HG03280 (cell line): ENCODE data around the gene BTNL3.
A peak's percentile ranks its signal among the peaks of the same experiment; 100 is the strongest.
"Not testable (repeated sequence)": the region's sequence is repeated elsewhere in the genome, so short reads cannot be mapped to it uniquely, and the experiment has no call there.

ENCODE experiments used
- ATAC-seq: cut with Tn5 transposase; IDR thresholded peaks from one replicate; pipeline ENCODE4 v1.9.1; 2021; ENCODE audit warnings: mild to moderate bottlenecking, moderate library complexity; ENCODE audit not compliant: unreplicated experiment

BTNL3 gene

DNA sequence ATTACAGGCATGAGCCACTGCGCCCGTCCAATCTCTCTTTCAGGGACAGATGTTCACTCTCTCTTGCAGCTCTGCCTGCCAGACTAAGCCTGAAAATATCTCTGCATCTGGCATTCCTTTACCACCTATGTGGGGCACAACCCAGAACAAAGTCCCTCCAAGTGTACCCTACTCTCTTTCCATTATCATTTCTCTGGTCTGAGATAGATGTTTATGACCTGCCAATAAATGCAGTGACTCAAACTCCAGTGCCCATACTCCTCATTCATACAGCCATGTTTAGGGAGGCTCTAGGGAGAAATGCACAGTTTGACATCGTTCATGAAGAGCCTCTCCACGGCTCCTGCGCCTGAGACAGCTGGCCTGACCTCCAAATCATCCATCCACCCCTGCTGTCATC lies at the start of gene BTNL3:
TSS of gene BTNL3 (plus strand) at position 255 of the 400 bp plus-strand sequence. CDS start 183 bp downstream, outside the sequence.
- no peak for ATAC-seq

GRCh38 chr5:180950291-180950949 lies 38.2 kb upstream of the BTNL3 start:
- ATAC-seq, result no peak

DNA sequence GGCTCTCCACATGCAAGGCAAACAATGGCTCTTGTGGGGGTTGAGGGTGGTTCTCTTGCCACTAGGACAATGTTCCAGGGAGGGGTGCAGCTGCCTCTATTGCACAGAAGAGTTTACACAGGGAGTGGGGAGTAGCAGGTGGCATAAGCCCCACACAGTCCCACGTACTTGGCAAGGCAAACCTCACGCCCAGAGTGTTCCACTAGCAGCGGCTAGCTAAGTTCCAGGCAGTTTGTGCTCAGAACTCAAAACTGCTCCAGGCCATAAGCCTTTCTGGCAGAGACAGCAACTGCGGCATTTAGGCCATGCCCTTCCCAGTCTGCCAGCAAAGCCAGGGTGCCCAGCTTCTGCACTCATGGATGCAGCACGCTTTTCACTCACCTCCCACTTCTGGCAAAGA lies 29.0 kb upstream of the BTNL3 start:
- no peak for ATAC-seq

DNA sequence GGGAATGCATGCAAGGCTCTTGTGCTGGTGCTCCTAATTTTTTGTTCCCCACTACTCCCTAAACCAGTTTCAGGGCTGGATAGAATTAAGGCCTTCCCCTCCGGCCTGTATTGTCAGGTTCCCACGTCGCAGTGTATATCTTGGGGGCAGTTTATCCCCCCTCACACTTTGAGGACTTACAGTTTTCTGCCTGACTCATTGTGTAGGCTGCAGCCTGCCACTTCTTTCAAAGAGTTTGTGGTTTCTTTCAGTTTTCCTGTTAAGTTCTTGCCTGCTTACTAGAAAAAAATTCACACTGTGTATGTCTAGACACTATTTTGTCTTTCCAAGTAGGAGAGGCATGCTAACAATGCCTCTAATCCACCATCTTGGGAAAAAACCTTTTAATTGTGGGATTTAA lies 28.4 kb upstream of the BTNL3 start:
- ATAC-seq, result no peak

DNA sequence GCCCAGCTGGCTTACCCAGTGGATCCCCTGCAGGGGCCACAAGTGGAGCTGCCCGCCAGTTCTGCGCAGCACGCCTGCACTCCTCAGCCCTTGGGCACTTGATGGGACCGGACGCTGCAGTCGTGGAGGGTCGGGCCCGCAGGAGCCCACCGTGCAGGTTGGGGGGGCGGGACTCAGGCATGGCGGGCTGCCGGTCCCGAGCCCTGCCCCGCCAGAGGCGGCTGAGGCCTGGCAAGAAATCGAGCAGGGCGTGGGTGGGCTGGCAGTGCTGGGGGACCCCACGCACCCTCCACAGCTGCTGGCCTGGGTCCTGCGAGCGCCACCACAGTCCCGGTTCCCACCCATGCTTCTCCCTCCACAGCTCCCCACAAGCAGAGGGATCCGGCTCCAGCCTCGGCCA lies 19.2 kb upstream of the BTNL3 start:
- ATAC-seq, result no peak

- no peak for ATAC-seq
Measured at GRCh38 chr5:180970336-180970735, 18.3 kb upstream of the BTNL3 start.

DNA sequence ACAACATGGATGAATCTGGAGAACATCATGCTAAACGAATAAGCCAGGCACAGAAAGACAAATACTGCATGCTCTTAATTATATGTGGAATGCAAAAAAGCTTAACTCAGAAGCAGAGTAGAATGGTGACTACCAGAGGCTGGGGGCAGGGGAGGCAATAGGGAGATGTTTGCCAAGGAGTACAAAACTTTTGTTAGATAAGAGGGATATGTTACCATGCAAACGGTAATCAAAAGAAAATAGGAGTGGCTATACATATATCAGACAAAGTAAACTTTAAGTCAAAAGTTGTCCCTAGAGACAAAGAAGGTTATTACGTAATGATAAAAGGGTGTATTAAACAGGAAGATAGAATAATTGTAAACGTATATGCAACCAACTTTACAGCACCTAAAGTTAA lies 17.8 kb upstream of the BTNL3 start:
- no peak for ATAC-seq

- peak; percentile 11 for ATAC-seq
Measured at GRCh38 chr5:180974612-180975315, 13.9 kb upstream of the BTNL3 start.

DNA sequence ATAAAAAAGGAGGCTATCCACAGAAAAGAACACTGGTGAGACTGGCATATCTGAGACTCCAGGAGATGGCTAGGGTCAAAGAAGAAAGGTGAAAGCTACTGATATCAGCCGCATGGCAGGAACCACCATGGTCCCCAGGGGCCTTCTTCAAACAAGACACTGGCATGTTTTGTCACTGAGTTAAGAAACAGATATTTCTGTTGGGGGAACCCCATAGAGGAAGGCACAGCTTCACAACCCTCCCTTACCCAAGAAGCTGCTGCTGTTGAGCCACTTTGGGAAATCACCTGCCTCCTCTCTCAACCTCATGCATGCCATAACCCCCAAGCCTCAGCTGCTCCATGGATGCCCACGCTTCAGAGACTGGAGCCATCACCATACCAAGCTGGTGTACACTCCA lies 13.3 kb upstream of the BTNL3 start:
- ATAC-seq, result peak; percentile 86

- no peak for ATAC-seq
Measured at GRCh38 chr5:180976518-180976917, 12.1 kb upstream of the BTNL3 start.

- ATAC-seq, result no peak
Measured at GRCh38 chr5:180977852-180978251, 10.8 kb upstream of the BTNL3 start.

GRCh38 chr5:180982008-180982741 lies 6.5 kb upstream of the BTNL3 start:
- ATAC-seq, result no peak

GRCh38 chr5:180988016-180988415 lies 630 bp upstream of the BTNL3 start:
- ATAC-seq, result no peak

- no peak for ATAC-seq
Measured at GRCh38 chr5:180990086-180990881, 1.6 kb downstream of the BTNL3 start.

DNA sequence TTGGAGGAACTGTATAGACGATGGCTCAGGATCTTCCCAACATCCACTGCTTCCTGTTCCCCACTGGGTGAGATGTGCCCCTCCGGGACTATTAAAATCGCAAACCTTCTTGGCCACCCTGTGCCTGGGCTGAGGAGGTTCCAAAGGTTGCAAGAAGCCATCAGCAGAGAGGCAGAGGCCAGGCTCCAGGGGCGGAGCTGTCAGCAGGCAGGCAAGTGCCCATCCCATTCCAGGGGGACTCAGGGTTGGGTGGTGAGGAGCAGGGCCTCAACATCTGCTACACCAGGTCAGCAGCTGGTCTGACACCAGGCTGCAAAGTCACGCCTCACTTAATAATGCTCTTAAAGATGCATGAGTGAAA lies 2.2 kb downstream of the BTNL3 start:
- no peak for ATAC-seq

- ATAC-seq, result no peak
Measured at GRCh38 chr5:181001947-181002346, 13.3 kb downstream of the BTNL3 start.

DNA sequence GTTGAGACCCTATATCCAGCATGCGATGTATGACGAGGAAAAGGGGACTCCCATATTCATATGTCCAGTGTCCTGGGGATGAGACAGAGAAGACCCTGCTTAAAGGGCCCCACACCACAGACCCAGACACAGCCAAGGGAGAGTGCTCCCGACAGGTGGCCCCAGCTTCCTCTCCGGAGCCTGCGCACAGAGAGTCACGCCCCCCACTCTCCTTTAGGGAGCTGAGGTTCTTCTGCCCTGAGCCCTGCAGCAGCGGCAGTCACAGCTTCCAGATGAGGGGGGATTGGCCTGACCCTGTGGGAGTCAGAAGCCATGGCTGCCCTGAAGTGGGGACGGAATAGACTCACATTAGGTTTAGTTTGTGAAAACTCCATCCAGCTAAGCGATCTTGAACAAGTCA lies 17.1 kb downstream of the BTNL3 start:
- no peak for ATAC-seq

GRCh38 chr5:181008136-181008535 lies 19.5 kb downstream of the BTNL3 start:
- no peak for ATAC-seq

DNA sequence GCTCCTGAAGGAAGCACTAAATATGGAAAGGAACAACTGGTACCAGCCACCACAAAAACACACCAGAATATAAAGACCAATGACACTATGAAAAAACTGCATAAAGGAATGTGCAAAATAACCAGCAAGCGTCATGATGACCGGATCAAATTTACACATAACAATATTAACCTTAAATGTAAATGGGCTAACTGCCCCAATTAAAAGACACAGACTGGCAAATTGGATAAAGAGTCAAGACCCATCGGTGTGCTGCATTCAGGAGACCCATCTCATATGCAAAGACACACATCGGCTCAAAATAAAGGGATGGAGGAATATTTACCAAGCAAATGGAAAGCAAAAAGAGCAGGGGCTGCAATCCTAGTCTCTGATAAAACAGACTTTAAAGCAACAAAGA lies 21.4 kb downstream of the BTNL3 start:
- ATAC-seq, result not testable (repeated sequence)

DNA sequence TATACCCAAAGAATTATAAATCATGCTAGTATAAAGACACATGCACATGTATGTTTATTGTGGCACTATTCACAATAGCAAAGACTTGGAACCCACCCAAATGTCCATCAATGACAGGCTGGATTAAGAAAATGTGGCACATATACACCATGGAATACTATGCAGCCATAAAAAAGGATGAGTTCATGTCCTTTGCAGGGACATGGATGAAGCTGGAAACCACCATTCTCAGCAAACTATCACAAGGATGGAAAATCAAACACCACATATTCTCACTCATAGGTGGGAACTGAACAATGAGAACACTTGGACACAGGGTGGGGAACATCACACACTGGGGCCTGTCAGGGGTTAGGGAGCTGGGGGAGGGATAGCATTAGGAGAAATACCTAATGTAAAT lies 26.0 kb downstream of the BTNL3 start:
- not testable (repeated sequence) for ATAC-seq

GRCh38 chr5:181017448-181017847 lies 28.8 kb downstream of the BTNL3 start:
- ATAC-seq, result not testable (repeated sequence)
